Caco-2 (cell line): Measurements from ENCODE around the gene RRAS. TPM values are rescaled to one million over a fixed set of nuclear protein-coding genes. Genes with fewer than 3 reads are reported as not detected.

Experiments used
- BruUV-seq: library from RNA; stranded (reverse); fragments of 400-500 nt; replicated peaks from 2 replicates; lab custom pipeline; 2021; lab: Mats Ljungman, UMichigan
- CTCF ChIA-PET: fragments of 300-600 bp; sonication (Branson Sonifier 250); formaldehyde crosslinking; loops from one replicate; lab custom pipeline; 2022; ENCODE audit warnings: antibody characterized with exemption; lab: Charles Lee
- POLR2A ChIA-PET: fragments of 300-600 bp; sonication (Branson Sonifier 250); formaldehyde crosslinking; loops from one replicate; lab custom pipeline; 2022; ENCODE audit warnings: antibody characterized with exemption; lab: Charles Lee
- DNase-seq, 2 experiments: peaks; one replicate each; pipeline versions ENCODE4 v3.0.0 to v3.0.0-alpha.2; 2020 to 2022
- H3K27me3 ChIP-seq: replicated peaks from 2 replicates; pipeline ENCODE4 v1.6.0; 2011; ENCODE audit warnings: low read length; ENCODE audit not compliant: control insufficient read depth, insufficient read depth
- H3K36me3 ChIP-seq: 2 replicates; pipeline ENCODE4 v1.5.1; 2011; ENCODE audit warnings: low read length; ENCODE audit not compliant: control insufficient read depth, insufficient read depth
- H3K4me1 ChIP-seq: fragments of 250-450 bp; sonication (Bioruptor Pico); 2 replicates; pipeline ENCODE4 v1.5.1; 2020; ENCODE audit warnings: mild to moderate bottlenecking
- H3K4me3 ChIP-seq: 2 replicates; pipeline ENCODE4 v1.5.1; 2011; ENCODE audit warnings: low read depth, mild to moderate bottlenecking, control low read depth, low read length
- H3K9me3 ChIP-seq: fragments of 250-450 bp; sonication (Bioruptor Pico); 2 replicates; pipeline ENCODE4 v1.5.1; 2020; ENCODE audit warnings: mild to moderate bottlenecking, moderate library complexity
- H3K27ac Mint-ChIP-seq: one replicate; pipeline ENCODE4 v1.8.0; 2022; ENCODE audit warnings: mixed read lengths; ENCODE audit not compliant: unreplicated experiment
- H3K27me3 Mint-ChIP-seq: one replicate; pipeline ENCODE4 v1.8.0; 2022; ENCODE audit warnings: mixed read lengths; ENCODE audit not compliant: insufficient read depth, unreplicated experiment
- H3K36me3 Mint-ChIP-seq: one replicate; pipeline ENCODE4 v1.8.0; 2022; ENCODE audit warnings: mild to moderate bottlenecking, mixed read lengths; ENCODE audit not compliant: insufficient read depth, unreplicated experiment
- H3K4me1 Mint-ChIP-seq: one replicate; pipeline ENCODE4 v1.8.0; 2022; ENCODE audit warnings: low read depth, mixed read lengths; ENCODE audit not compliant: unreplicated experiment
- H3K4me3 Mint-ChIP-seq: one replicate; pipeline ENCODE4 v1.8.0; 2022; ENCODE audit warnings: mild to moderate bottlenecking, moderate library complexity, mixed read lengths; ENCODE audit not compliant: unreplicated experiment
- H3K9me3 Mint-ChIP-seq: one replicate; pipeline ENCODE4 v1.8.0; 2022; ENCODE audit warnings: mixed read lengths; ENCODE audit not compliant: unreplicated experiment
- intact Hi-C: fragments of 100-400 bp; cut with micrococcal nuclease; formaldehyde crosslinking; loops from one replicate; pipeline ENCODE4 v1.10.0; 2022; ENCODE audit not compliant: unreplicated experiment
- total RNA-seq: library from RNA; stranded (reverse); gene quantifications from 2 replicates; pipeline ENCODE4 v1.2.3, GENCODE V29; 2022
- TF ChIP-seq, protein P1 (sequence below), 2 experiments: fragments of 200-600 bp in 1 of 2; IDR thresholded peaks; 1 replicate in 1 of 2; 2 replicates in 1 of 2; pipeline versions ENCODE4 v1.5.1 to v1.8.0; 2011 to 2022; ENCODE audit warnings: antibody characterized with exemption in 1 of 2, control low read depth in 1 of 2, inconsistent platforms in 1 of 2, low read depth in 1 of 2, low read length in 1 of 2, mild to moderate bottlenecking in 1 of 2, moderate library complexity in 1 of 2; ENCODE audit not compliant: insufficient read depth in 1 of 2, severe bottlenecking in 1 of 2, unreplicated experiment in 1 of 2

Gene RRAS
- total RNA-seq, 1 experiment from 2014 or later, result 10.6 TPM

DNA sequence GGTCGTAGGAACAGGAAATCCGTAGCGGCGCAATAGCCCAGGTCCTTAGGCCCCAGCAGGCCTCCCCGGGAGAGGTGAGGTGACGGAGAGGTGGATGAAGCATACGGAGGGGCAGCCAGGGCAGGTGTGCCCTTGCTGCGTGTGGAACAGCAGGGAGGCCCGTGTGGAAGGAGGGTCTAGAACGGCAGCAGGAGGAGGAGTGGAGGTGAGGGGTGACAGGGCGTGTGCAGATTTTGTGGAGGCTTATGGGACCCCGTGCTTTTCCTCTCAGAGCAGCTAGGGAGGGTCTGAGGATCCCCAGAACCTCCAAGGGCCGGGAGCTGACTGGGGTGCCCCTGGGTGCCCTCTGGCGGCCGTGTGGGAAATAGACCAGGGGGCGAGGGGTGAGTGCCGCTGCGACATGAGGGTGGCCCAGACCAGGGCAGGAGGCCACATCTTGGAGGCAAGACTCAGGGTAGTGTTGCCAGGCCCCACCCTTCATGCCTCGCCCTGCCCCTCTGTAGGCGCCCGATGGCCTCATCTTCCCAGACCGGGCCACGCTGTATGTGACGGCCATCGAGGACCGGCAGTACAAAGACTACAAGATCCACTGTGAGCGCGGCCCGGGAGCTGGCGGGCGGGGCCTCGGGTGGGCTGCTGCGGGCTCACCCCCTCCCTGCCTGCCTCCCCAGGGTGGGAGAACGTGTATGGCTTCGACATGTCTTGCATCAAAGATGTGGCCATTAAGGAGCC, 44.5 kb upstream of the RRAS start:
- H3K36me3 Mint-ChIP-seq, result peaks cover 97% of the 10 kb centered on the region
- intact Hi-C loops, result no loop called here
- H3K4me1 Mint-ChIP-seq, result peaks cover 15% of the 10 kb centered on the region
- TF ChIP-seq, protein P1, sequence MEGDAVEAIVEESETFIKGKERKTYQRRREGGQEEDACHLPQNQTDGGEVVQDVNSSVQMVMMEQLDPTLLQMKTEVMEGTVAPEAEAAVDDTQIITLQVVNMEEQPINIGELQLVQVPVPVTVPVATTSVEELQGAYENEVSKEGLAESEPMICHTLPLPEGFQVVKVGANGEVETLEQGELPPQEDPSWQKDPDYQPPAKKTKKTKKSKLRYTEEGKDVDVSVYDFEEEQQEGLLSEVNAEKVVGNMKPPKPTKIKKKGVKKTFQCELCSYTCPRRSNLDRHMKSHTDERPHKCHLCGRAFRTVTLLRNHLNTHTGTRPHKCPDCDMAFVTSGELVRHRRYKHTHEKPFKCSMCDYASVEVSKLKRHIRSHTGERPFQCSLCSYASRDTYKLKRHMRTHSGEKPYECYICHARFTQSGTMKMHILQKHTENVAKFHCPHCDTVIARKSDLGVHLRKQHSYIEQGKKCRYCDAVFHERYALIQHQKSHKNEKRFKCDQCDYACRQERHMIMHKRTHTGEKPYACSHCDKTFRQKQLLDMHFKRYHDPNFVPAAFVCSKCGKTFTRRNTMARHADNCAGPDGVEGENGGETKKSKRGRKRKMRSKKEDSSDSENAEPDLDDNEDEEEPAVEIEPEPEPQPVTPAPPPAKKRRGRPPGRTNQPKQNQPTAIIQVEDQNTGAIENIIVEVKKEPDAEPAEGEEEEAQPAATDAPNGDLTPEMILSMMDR (IDR thresholded peaks at IDR 0.05; ENCODE audit: insufficient read depth in 1 of 2, low read depth in 1 of 2, low read length in 1 of 2, severe bottlenecking in 1 of 2, unreplicated experiment in 1 of 2), result peak; percentile 47 to 54
- no peak overlapping the region for H3K4me3 Mint-ChIP-seq
- H3K9me3 ChIP-seq, result no peaks in the 10 kb centered on the region
- no peak overlapping the region for H3K4me3 ChIP-seq
- H3K27me3 ChIP-seq, result no peaks in the 10 kb centered on the region
- no peaks in the 10 kb centered on the region for H3K9me3 Mint-ChIP-seq
- no TSS peak for BruUV-seq
- H3K4me1 ChIP-seq, result peaks cover 10% of the 10 kb centered on the region
- peak in 1 of 2 experiments; percentile 51 for DNase-seq
- ChIA-PET POLR2A (interaction anchor here (0.6 kb wide), 2 partner anchors 20 to 82 kb away, joined by 5 to 10 read pairs; partner anchors contain the start of gene AP2A1), CTCF (interaction anchor here (0.6 kb wide), 2 partner anchors 40 to 168 kb away, joined by 3 read pairs; no protein-coding TSS in a partner anchor)
- H3K36me3 ChIP-seq, result peaks cover 5% of the 10 kb centered on the region
- H3K27ac Mint-ChIP-seq, result peak overlapping the region; percentile 49
- no peaks in the 10 kb centered on the region for H3K27me3 Mint-ChIP-seq

GRCh38 chr19:49683814-49684250, 43.9 kb upstream of the RRAS start:
- peaks cover 5% of the 10 kb centered on the region for H3K36me3 ChIP-seq
- Mint-ChIP-seq H3K4me1 (peaks cover 15% of the 10 kb centered on the region), H3K27me3 (no peaks in the 10 kb centered on the region), H3K27ac (peak overlapping the region; percentile 49), H3K9me3 (no peaks in the 10 kb centered on the region), H3K36me3 (peaks cover 91% of the 10 kb centered on the region), H3K4me3 (no peak overlapping the region)
- no TSS peak for BruUV-seq
- H3K9me3 ChIP-seq, result no peaks in the 10 kb centered on the region
- ChIA-PET POLR2A (no interaction called here), CTCF (interaction anchor here (0.6 kb wide), 2 partner anchors 40 to 168 kb away, joined by 3 read pairs; no protein-coding TSS in a partner anchor)
- TF ChIP-seq, protein P1 (IDR thresholded peaks at IDR 0.05; ENCODE audit: insufficient read depth in 1 of 2, low read depth in 1 of 2, low read length in 1 of 2, severe bottlenecking in 1 of 2, unreplicated experiment in 1 of 2), result no peak
- no peaks in the 10 kb centered on the region for H3K27me3 ChIP-seq
- intact Hi-C loops, result no loop called here
- no peak for DNase-seq
- peaks cover 10% of the 10 kb centered on the region for H3K4me1 ChIP-seq
- H3K4me3 ChIP-seq, result no peak overlapping the region

GRCh38 chr19:49682274-49682673, 42.3 kb upstream of the RRAS start:
- peaks cover 10% of the 10 kb centered on the region for H3K4me1 ChIP-seq
- peaks cover 87% of the 10 kb centered on the region for H3K36me3 Mint-ChIP-seq
- TF ChIP-seq, protein P1 (IDR thresholded peaks at IDR 0.05; ENCODE audit: insufficient read depth in 1 of 2, low read depth in 1 of 2, low read length in 1 of 2, severe bottlenecking in 1 of 2, unreplicated experiment in 1 of 2), result no peak
- BruUV-seq, result no TSS peak
- ChIA-PET CTCF (interaction anchor here (1.0 kb wide), 1 partner anchor 102 kb away, joined by 3 read pairs; the partner anchor contains the start of gene NOSIP), POLR2A (no interaction called here)
- H3K9me3 Mint-ChIP-seq, result no peaks in the 10 kb centered on the region
- no peak overlapping the region for H3K27ac Mint-ChIP-seq
- H3K9me3 ChIP-seq, result no peaks in the 10 kb centered on the region
- H3K36me3 ChIP-seq, result peaks cover 5% of the 10 kb centered on the region
- DNase-seq, result no peak
- intact Hi-C loops, result no loop called here
- no peak overlapping the region for H3K4me3 ChIP-seq
- H3K27me3 Mint-ChIP-seq, result no peaks in the 10 kb centered on the region
- H3K27me3 ChIP-seq, result no peaks in the 10 kb centered on the region
- no peak overlapping the region for H3K4me3 Mint-ChIP-seq
- peaks cover 15% of the 10 kb centered on the region for H3K4me1 Mint-ChIP-seq
